Neural progenitor cell (in vitro differentiated cells): ENCODE results near the gene AURKA. TPM values are rescaled to one million over a fixed set of nuclear protein-coding genes. Genes with fewer than 3 reads are reported as not detected.

Experiments used
- DNase-seq: peaks from one replicate; pipeline ENCODE4 v3.0.0-alpha.2; 2016; ENCODE audit warnings: low spot score
- H2AFZ ChIP-seq: fragments of 200-600 bp; sonication (generic); replicated peaks from 2 replicates; pipeline ENCODE4 v1.6.1; 2016; ENCODE audit warnings: antibody characterized with exemption
- H3F3A ChIP-seq: fragments of 200-600 bp; sonication (generic); 2 replicates; pipeline ENCODE4 v1.6.1; 2016; ENCODE audit warnings: antibody characterized with exemption, low read depth
- H3K27ac ChIP-seq: fragments of 200-600 bp; sonication (generic); 2 replicates; pipeline ENCODE4 v1.5.1; 2016; ENCODE audit warnings: mild to moderate bottlenecking
- H3K27me3 ChIP-seq: fragments of 200-600 bp; sonication (generic); 2 replicates; pipeline ENCODE4 v1.6.1; 2016; ENCODE audit warnings: mild to moderate bottlenecking, moderate library complexity
- H3K36me3 ChIP-seq: fragments of 200-600 bp; sonication (generic); 2 replicates; pipeline ENCODE4 v1.5.1; 2016
- H3K4me1 ChIP-seq: fragments of 200-600 bp; sonication (generic); 2 replicates; pipeline ENCODE4 v1.6.1; 2016; ENCODE audit warnings: mixed run types
- H3K4me2 ChIP-seq: fragments of 200-600 bp; sonication (generic); 2 replicates; pipeline ENCODE4 v1.6.1; 2016
- H3K4me3 ChIP-seq: fragments of 200-600 bp; sonication (generic); 2 replicates; pipeline ENCODE4 v1.5.1; 2016
- H3K79me2 ChIP-seq: fragments of 200-600 bp; sonication (generic); 2 replicates; pipeline ENCODE4 v1.6.1; 2016; ENCODE audit warnings: low read depth
- H3K9ac ChIP-seq: fragments of 200-600 bp; sonication (generic); 2 replicates; pipeline ENCODE4 v1.6.1; 2016
- H3K9me3 ChIP-seq: fragments of 200-600 bp; sonication (generic); 2 replicates; pipeline ENCODE4 v1.5.1; 2016; ENCODE audit warnings: low read depth
- H4K20me1 ChIP-seq: fragments of 200-600 bp; sonication (generic); 2 replicates; pipeline ENCODE4 v1.6.1; 2016; ENCODE audit warnings: low read depth
- H3K27ac Mint-ChIP-seq: 3 replicates; pipeline ENCODE4 v1.8.0; 2021; ENCODE audit warnings: mixed read lengths
- H3K27me3 Mint-ChIP-seq: 2 replicates; pipeline ENCODE4 v1.8.0; 2022; ENCODE audit warnings: low read depth, mild to moderate bottlenecking, inconsistent platforms, moderate library complexity, mixed read lengths; ENCODE audit not compliant: insufficient read depth
- H3K36me3 Mint-ChIP-seq: 3 replicates; pipeline ENCODE4 v1.8.0; 2021; ENCODE audit warnings: mixed read lengths
- H3K4me1 Mint-ChIP-seq: 3 replicates; pipeline ENCODE4 v1.8.0; 2021; ENCODE audit warnings: mixed read lengths
- H3K4me3 Mint-ChIP-seq: 3 replicates; pipeline ENCODE4 v1.8.0; 2021; ENCODE audit warnings: mild to moderate bottlenecking, moderate library complexity, mixed read lengths
- H3K9me3 Mint-ChIP-seq: 3 replicates; pipeline ENCODE4 v1.8.0; 2020; ENCODE audit warnings: mixed read lengths
- CTCF ChIP-seq: fragments of 200-600 bp; sonication (generic); IDR thresholded peaks from 2 replicates; pipeline ENCODE4 v1.5.1; 2017; ENCODE audit warnings: antibody characterized with exemption, mild to moderate bottlenecking
- EZH2 ChIP-seq: fragments of 200-600 bp; sonication (generic); IDR thresholded peaks from 2 replicates; pipeline ENCODE4 v1.6.1; 2017; ENCODE audit warnings: antibody characterized with exemption, mild to moderate bottlenecking, moderate library complexity
- EZH2phosphoT487 ChIP-seq: fragments of 200-600 bp; sonication (generic); IDR thresholded peaks from 2 replicates; pipeline ENCODE4 v1.6.1; 2017; ENCODE audit warnings: antibody characterized with exemption
- total RNA-seq: library from RNA; depleted of rRNA; stranded (reverse); fragments of >200 nt; gene quantifications from 2 replicates; pipeline ENCODE4 v1.2.3, GENCODE V29; 2015; ENCODE audit warnings: low replicate concordance

AURKA gene
- total RNA-seq, 1 donor from 2014 or later: 186 TPM

- peaks cover 3% of the 10 kb centered on the region for H3K36me3 Mint-ChIP-seq
- H3K27ac Mint-ChIP-seq: peak overlapping the region; percentile 60
- Histone ChIP-seq H3K4me1 (peaks cover 20% of the 10 kb centered on the region), H3K9me3 (no peaks in the 10 kb centered on the region), H3K36me3 (no peaks in the 10 kb centered on the region), H3K4me2 (peak overlapping the region; percentile 98), H3K27ac (no peak overlapping the region), H3K27me3 (peaks cover 15% of the 10 kb centered on the region), H3K9ac (no peak overlapping the region), H2AFZ (peak overlapping the region; percentile 71), H4K20me1 (peaks cover 9% of the 10 kb centered on the region), H3K4me3 (peak overlapping the region; percentile 81), H3F3A (peaks cover 17% of the 10 kb centered on the region), H3K79me2 (no peaks in the 10 kb centered on the region)
- H3K4me1 Mint-ChIP-seq: peaks cover 29% of the 10 kb centered on the region
- H3K9me3 Mint-ChIP-seq: no peaks in the 10 kb centered on the region
- DNase-seq: peak; percentile 64
- no peak for TF ChIP-seq EZH2
- no peak for TF ChIP-seq EZH2phosphoT487
- TF ChIP-seq CTCF: no peak
- H3K27me3 Mint-ChIP-seq: peaks cover 5% of the 10 kb centered on the region
- peak overlapping the region; percentile 92 for H3K4me3 Mint-ChIP-seq
Observed at GRCh38 chr20:56359212-56360132, 32.5 kb downstream of the AURKA start.

- Histone ChIP-seq H4K20me1 (peaks cover 9% of the 10 kb centered on the region), H3K27ac (no peak within 1 kb of the TSS), H3K4me3 (peak within 1 kb of the TSS; percentile 81), H3K79me2 (no peaks in the 10 kb centered on the region), H3F3A (peaks cover 17% of the 10 kb centered on the region), H2AFZ (peak within 1 kb of the TSS; percentile 71), H3K36me3 (no peaks in the 10 kb centered on the region), H3K4me2 (peak within 1 kb of the TSS; percentile 98), H3K9me3 (no peaks in the 10 kb centered on the region), H3K9ac (no peak within 1 kb of the TSS), H3K27me3 (peaks cover 15% of the 10 kb centered on the region), H3K4me1 (peaks cover 20% of the 10 kb centered on the region)
- peaks cover 5% of the 10 kb centered on the region for H3K27me3 Mint-ChIP-seq
- TF ChIP-seq CTCF (no peak), EZH2 (no peak), EZH2phosphoT487 (no peak)
- H3K27ac Mint-ChIP-seq: peak within 1 kb of the TSS; percentile 60
- no peaks in the 10 kb centered on the region for H3K9me3 Mint-ChIP-seq
- peaks cover 33% of the 10 kb centered on the region for H3K4me1 Mint-ChIP-seq
- H3K36me3 Mint-ChIP-seq: no peaks in the 10 kb centered on the region
- peak; percentile 96 for DNase-seq
- H3K4me3 Mint-ChIP-seq: peak within 1 kb of the TSS; percentile 92
Observed at GRCh38 chr20:56358600-56359211, 33.3 kb downstream of the AURKA start, which contains the start of gene FAM210B. Gene FAM210B, plus strand, starts transcription at chr20:56358974. Its CDS starts 32 bp downstream, at chr20:56359006.

- H3K9me3 ChIP-seq: no peaks in the 10 kb centered on the region
- Mint-ChIP-seq H3K27me3 (peaks cover 5% of the 10 kb centered on the region), H3K9me3 (no peaks in the 10 kb centered on the region), H3K4me1 (peaks cover 37% of the 10 kb centered on the region), H3K4me3 (peak overlapping the region; percentile 88), H3K36me3 (no peaks in the 10 kb centered on the region), H3K27ac (peak overlapping the region; percentile 42)
- H2AFZ ChIP-seq: peak overlapping the region; percentile 1
- H3K36me3 ChIP-seq: no peaks in the 10 kb centered on the region
- peak overlapping the region; percentile 47 for H3K4me2 ChIP-seq
- H4K20me1 ChIP-seq: peaks cover 9% of the 10 kb centered on the region
- H3K9ac ChIP-seq: no peak overlapping the region
- peaks cover 20% of the 10 kb centered on the region for H3K4me1 ChIP-seq
- peak overlapping the region; percentile 18 for H3K4me3 ChIP-seq
- H3K27ac ChIP-seq: no peak overlapping the region
- H3F3A ChIP-seq: peaks cover 17% of the 10 kb centered on the region
- H3K79me2 ChIP-seq: no peaks in the 10 kb centered on the region
- TF ChIP-seq EZH2 (no peak), EZH2phosphoT487 (no peak), CTCF (no peak)
- H3K27me3 ChIP-seq: peaks cover 15% of the 10 kb centered on the region
- no peak for DNase-seq
Observed at GRCh38 chr20:56358070-56358469, 33.9 kb downstream of the AURKA start.
